LNCaP clone FGC (cell line): ENCODE results near the gene SORCS2.

Experiments
- DNase-seq: peaks from one replicate; pipeline ENCODE4 v3.0.0-alpha.2; 2011; ENCODE audit warnings: low read depth
- H3K4me3 ChIP-seq: 2 replicates; pipeline ENCODE4 v1.5.1; 2011; ENCODE audit warnings: mild to moderate bottlenecking, low read depth, low read length, control low read depth
- CTCF ChIP-seq: IDR thresholded peaks from 2 replicates; pipeline ENCODE4 v1.5.1; 2012; ENCODE audit warnings: mild to moderate bottlenecking; ENCODE audit not compliant: control insufficient read depth, insufficient read depth; ENCODE audit errors: extremely low read depth

SORCS2 gene

GRCh38 chr4:7763788-7764187, 571.5 kb downstream of the SORCS2 start:
- DNase-seq: no peak
- H3K4me3 ChIP-seq: no peak overlapping the region
- TF ChIP-seq CTCF: no peak

- no peak for DNase-seq
- TF ChIP-seq CTCF: no peak
- no peak overlapping the region for H3K4me3 ChIP-seq
Measured at GRCh38 chr4:7764466-7764865, 572.1 kb downstream of the SORCS2 start.

GRCh38 chr4:7765666-7766065, 573.3 kb downstream of the SORCS2 start:
- no peak overlapping the region for H3K4me3 ChIP-seq
- no peak for DNase-seq
- TF ChIP-seq CTCF: no peak

- H3K4me3 ChIP-seq: no peak overlapping the region
- DNase-seq: no peak
- TF ChIP-seq CTCF: no peak
Measured at GRCh38 chr4:7766086-7766485, 573.7 kb downstream of the SORCS2 start.

- no peak for DNase-seq
- TF ChIP-seq CTCF: no peak
- no peak overlapping the region for H3K4me3 ChIP-seq
Measured at GRCh38 chr4:7766661-7767345, 574.5 kb downstream of the SORCS2 start.

- no peak for DNase-seq
- H3K4me3 ChIP-seq: no peak overlapping the region
- TF ChIP-seq CTCF: no peak
Measured at GRCh38 chr4:7767526-7767925, 575.2 kb downstream of the SORCS2 start.

GRCh38 chr4:7767966-7768365, 575.6 kb downstream of the SORCS2 start:
- no peak for TF ChIP-seq CTCF
- no peak overlapping the region for H3K4me3 ChIP-seq
- DNase-seq: no peak
